ENCODE measurements around the gene TMEM74B. TPM values are rescaled to one million over a fixed set of nuclear protein-coding genes. Genes with fewer than 3 reads are reported as not detected.

TMEM74B gene
- total and polyA plus RNA-seq, 4 donors, result 0.14 to 3.4 (median 0.59) TPM

DNA sequence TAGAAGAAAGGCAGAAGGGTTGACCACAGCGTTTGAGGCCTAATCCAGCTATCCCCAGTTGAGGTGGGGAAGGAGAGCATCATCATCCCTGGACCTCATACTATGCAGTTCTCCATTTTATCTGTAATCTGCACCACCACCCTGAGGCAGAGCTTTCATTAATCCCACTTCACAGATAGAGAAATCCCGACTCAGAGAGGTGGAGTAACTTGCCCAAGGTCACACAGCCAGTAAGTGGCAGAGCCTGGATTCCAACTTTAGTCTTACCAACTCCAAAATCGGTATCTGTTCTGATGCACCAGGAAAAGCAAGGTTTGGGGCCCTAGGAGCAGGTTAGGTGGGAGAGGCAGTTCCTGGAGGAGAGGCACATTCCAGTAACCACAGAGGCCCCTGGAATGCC lies 6.7 kb downstream of the TMEM74B start:
- Histone ChIP-seq H3K27ac (ENCODE audit: low read depth in 1 of 2, low read length in 2 of 2) (no peak overlapping the region), H3K9me3 (ENCODE audit: control insufficient read depth in 4 of 4, low read length in 3 of 4) (no peaks in the 10 kb centered on the region), H3K4me1 (ENCODE audit: control insufficient read depth in 4 of 4, insufficient read depth in 4 of 4, low read length in 3 of 4) (peaks cover 4 to 16% (median 7%) of the 10 kb centered on the region in 4 donors), H3K4me3 (ENCODE audit: low read depth in 1 of 3, low read length in 3 of 3) (no peak overlapping the region), H3K9ac (ENCODE audit: low read depth in 1 of 2, low read length in 2 of 2) (no peak overlapping the region), H3K36me3 (ENCODE audit: control insufficient read depth in 4 of 4, insufficient read depth in 3 of 4, low read depth in 1 of 4, low read length in 3 of 4) (peaks cover 0 to 6% (median 0%) of the 10 kb centered on the region in 4 donors), H3K27me3 (ENCODE audit: control insufficient read depth in 4 of 4, insufficient read depth in 4 of 4, low read length in 3 of 4) (no peaks in the 10 kb centered on the region)
- 86% methylated on average over 3 of the region's 3 CpGs for WGBS
- DNase-seq (ENCODE audit: low spot score), result no peak
- TF ChIP-seq, protein P1, sequence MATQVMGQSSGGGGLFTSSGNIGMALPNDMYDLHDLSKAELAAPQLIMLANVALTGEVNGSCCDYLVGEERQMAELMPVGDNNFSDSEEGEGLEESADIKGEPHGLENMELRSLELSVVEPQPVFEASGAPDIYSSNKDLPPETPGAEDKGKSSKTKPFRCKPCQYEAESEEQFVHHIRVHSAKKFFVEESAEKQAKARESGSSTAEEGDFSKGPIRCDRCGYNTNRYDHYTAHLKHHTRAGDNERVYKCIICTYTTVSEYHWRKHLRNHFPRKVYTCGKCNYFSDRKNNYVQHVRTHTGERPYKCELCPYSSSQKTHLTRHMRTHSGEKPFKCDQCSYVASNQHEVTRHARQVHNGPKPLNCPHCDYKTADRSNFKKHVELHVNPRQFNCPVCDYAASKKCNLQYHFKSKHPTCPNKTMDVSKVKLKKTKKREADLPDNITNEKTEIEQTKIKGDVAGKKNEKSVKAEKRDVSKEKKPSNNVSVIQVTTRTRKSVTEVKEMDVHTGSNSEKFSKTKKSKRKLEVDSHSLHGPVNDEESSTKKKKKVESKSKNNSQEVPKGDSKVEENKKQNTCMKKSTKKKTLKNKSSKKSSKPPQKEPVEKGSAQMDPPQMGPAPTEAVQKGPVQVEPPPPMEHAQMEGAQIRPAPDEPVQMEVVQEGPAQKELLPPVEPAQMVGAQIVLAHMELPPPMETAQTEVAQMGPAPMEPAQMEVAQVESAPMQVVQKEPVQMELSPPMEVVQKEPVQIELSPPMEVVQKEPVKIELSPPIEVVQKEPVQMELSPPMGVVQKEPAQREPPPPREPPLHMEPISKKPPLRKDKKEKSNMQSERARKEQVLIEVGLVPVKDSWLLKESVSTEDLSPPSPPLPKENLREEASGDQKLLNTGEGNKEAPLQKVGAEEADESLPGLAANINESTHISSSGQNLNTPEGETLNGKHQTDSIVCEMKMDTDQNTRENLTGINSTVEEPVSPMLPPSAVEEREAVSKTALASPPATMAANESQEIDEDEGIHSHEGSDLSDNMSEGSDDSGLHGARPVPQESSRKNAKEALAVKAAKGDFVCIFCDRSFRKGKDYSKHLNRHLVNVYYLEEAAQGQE (IDR thresholded peaks at IDR 0.05), result no peak
- TF ChIP-seq, protein P2, sequence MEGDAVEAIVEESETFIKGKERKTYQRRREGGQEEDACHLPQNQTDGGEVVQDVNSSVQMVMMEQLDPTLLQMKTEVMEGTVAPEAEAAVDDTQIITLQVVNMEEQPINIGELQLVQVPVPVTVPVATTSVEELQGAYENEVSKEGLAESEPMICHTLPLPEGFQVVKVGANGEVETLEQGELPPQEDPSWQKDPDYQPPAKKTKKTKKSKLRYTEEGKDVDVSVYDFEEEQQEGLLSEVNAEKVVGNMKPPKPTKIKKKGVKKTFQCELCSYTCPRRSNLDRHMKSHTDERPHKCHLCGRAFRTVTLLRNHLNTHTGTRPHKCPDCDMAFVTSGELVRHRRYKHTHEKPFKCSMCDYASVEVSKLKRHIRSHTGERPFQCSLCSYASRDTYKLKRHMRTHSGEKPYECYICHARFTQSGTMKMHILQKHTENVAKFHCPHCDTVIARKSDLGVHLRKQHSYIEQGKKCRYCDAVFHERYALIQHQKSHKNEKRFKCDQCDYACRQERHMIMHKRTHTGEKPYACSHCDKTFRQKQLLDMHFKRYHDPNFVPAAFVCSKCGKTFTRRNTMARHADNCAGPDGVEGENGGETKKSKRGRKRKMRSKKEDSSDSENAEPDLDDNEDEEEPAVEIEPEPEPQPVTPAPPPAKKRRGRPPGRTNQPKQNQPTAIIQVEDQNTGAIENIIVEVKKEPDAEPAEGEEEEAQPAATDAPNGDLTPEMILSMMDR (IDR thresholded peaks at IDR 0.05; ENCODE audit: low read depth, low read length, missing input control), result no peak
- TF ChIP-seq MAX (IDR thresholded peaks at IDR 0.05) (no peak), EGR1 (IDR thresholded peaks at IDR 0.05; ENCODE audit: low read depth in 2 of 2) (no peak), FOXA1 (IDR thresholded peaks at IDR 0.05) (no peak), JUND (IDR thresholded peaks at IDR 0.05) (no peak), ATF3 (IDR thresholded peaks at IDR 0.05) (no peak), RXRA (IDR thresholded peaks at IDR 0.05) (no peak), RAD21 (IDR thresholded peaks at IDR 0.05) (no peak), SP1 (IDR thresholded peaks at IDR 0.05) (no peak), NR2F2 (IDR thresholded peaks at IDR 0.05) (no peak), FOXA2 (IDR thresholded peaks at IDR 0.05) (no peak), HNF4A (conservative IDR thresholded peaks at IDR 0.05) (no peak), GABPA (IDR thresholded peaks at IDR 0.05 in 1 of 2, conservative IDR thresholded peaks at IDR 0.05 in 1 of 2) (no peak), HNF4G (IDR thresholded peaks at IDR 0.05) (no peak), YY1 (IDR thresholded peaks at IDR 0.05) (no peak), TAF1 (conservative IDR thresholded peaks at IDR 0.05) (no peak)

DNA sequence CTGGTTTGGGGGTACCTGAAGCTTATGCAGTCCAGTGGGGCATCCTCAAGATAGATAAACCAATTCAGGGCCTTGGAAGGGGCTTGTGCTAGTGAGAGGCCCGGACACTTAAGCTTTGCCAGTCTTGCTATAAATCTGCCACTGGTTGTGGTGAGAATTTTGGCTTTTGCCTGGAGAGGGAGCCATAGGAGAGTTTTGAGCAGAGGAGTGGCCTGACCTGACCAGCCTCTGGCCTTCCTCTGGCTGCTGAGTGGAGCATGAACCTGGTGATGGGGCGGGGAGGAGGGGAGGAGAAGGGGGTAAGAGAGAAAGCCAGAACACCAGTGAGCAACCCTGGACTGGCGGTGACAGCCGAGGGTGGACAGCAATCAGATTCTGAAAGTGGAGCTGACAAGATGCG lies 7.1 kb downstream of the TMEM74B start:
- Histone ChIP-seq H3K4me3 (ENCODE audit: low read depth in 1 of 3, low read length in 3 of 3) (no peak overlapping the region), H3K27me3 (ENCODE audit: control insufficient read depth in 4 of 4, insufficient read depth in 4 of 4, low read length in 3 of 4) (no peaks in the 10 kb centered on the region), H3K36me3 (ENCODE audit: control insufficient read depth in 4 of 4, insufficient read depth in 3 of 4, low read depth in 1 of 4, low read length in 3 of 4) (peaks cover 0 to 10% (median 0%) of the 10 kb centered on the region in 4 donors), H3K4me1 (ENCODE audit: control insufficient read depth in 4 of 4, insufficient read depth in 4 of 4, low read length in 3 of 4) (peaks cover 4 to 16% (median 7%) of the 10 kb centered on the region in 4 donors), H3K9me3 (ENCODE audit: control insufficient read depth in 4 of 4, low read length in 3 of 4) (no peaks in the 10 kb centered on the region), H3K27ac (ENCODE audit: low read depth in 1 of 2, low read length in 2 of 2) (no peak overlapping the region), H3K9ac (ENCODE audit: low read depth in 1 of 2, low read length in 2 of 2) (no peak overlapping the region)
- TF ChIP-seq FOXA1 (IDR thresholded peaks at IDR 0.05) (no peak), HNF4A (conservative IDR thresholded peaks at IDR 0.05) (no peak), GABPA (IDR thresholded peaks at IDR 0.05 in 1 of 2, conservative IDR thresholded peaks at IDR 0.05 in 1 of 2) (no peak), SP1 (IDR thresholded peaks at IDR 0.05) (no peak), EGR1 (IDR thresholded peaks at IDR 0.05; ENCODE audit: low read depth in 2 of 2) (no peak), YY1 (IDR thresholded peaks at IDR 0.05) (no peak), ATF3 (IDR thresholded peaks at IDR 0.05) (no peak), RAD21 (IDR thresholded peaks at IDR 0.05) (peak; percentile 33 to 39), TAF1 (conservative IDR thresholded peaks at IDR 0.05) (no peak), JUND (IDR thresholded peaks at IDR 0.05) (no peak), MAX (IDR thresholded peaks at IDR 0.05) (no peak)
- TF ChIP-seq, protein P2 (IDR thresholded peaks at IDR 0.05; ENCODE audit: low read depth, low read length, missing input control), result peak; percentile 14
- DNase-seq (ENCODE audit: low spot score), result no peak
- WGBS, result 80% methylated on average over 5 of the region's 5 CpGs

Data from liver (tissue), 9 donors.